A549 (cell line): ENCODE data around the gene CRELD1. TPM values are rescaled to one million over a fixed set of nuclear protein-coding genes. Genes with fewer than 3 reads are reported as not detected.

ENCODE experiments used
- ATAC-seq, 2 experiments: fragments of 200-7000 bp in 1 of 2; fragments of >200 bp in 1 of 2; cut with Nextera tagmentation in 1 of 2; cut with Tn5 transposase in 1 of 2; 3 replicates each; pipeline versions ENCODE4 v1.8.0 to v1.9.1; 2018 to 2020; ENCODE audit warnings: mild to moderate bottlenecking in 1 of 2, moderate library complexity in 1 of 2
- CTCF ChIA-PET: fragments of 300-600 bp; sonication (Branson Sonifier 250); formaldehyde crosslinking; extraction: SDS; loops from one replicate; lab custom pipeline; 2021; ENCODE audit warnings: antibody characterized with exemption, inconsistent platforms; lab: Yijun Ruan, JAX
- POLR2A ChIA-PET: fragments of 350-600 bp; formaldehyde crosslinking; extraction: SDS; loops from one replicate; lab custom pipeline; 2021; ENCODE audit warnings: antibody characterized with exemption, inconsistent platforms; lab: Yijun Ruan, JAX
- DNase-seq, 2 experiments: peaks; one replicate each; pipeline versions ENCODE4 v3.0.0 to v3.0.0-alpha.2; 2011 to 2016; ENCODE audit warnings: low read depth in 1 of 2, low spot score in 1 of 2
- FAIRE-seq: peaks from 2 replicates; lab custom pipeline; 2011; peaks lifted over from hg19 to GRCh38; lab: Jason Lieb, UNC
- H3K27ac ChIP-seq, 2 experiments: fragments of >200 bp; sonication (Bioruptor Twin); formaldehyde crosslinking; 3 replicates each; pipeline ENCODE4 v1.5.1; 2016 to 2017
- H3K4me1 ChIP-seq: fragments of >200 bp; sonication (Bioruptor Twin); formaldehyde crosslinking; 3 replicates; pipeline ENCODE4 v1.6.1; 2016
- H3K4me2 ChIP-seq: fragments of >200 bp; sonication (Bioruptor Twin); formaldehyde crosslinking; 3 replicates; pipeline ENCODE4 v1.6.1; 2016
- H3K4me3 ChIP-seq: fragments of >200 bp; sonication (Bioruptor Twin); formaldehyde crosslinking; 3 replicates; pipeline ENCODE4 v1.5.1; 2016
- H3K9me3 ChIP-seq: fragments of >200 bp; sonication (Bioruptor Twin); formaldehyde crosslinking; 3 replicates; pipeline ENCODE4 v1.6.1; 2016
- CBX2 ChIP-seq: fragments of 200-600 bp; sonication (generic); IDR thresholded peaks from 2 replicates; pipeline ENCODE4 v1.6.1; 2016; ENCODE audit warnings: low read depth, mild to moderate bottlenecking, borderline replicate concordance
- CBX8 ChIP-seq: fragments of 200-600 bp; sonication (generic); IDR thresholded peaks from 2 replicates; pipeline ENCODE4 v1.6.1; 2016
- CHD4 ChIP-seq: fragments of 200-600 bp; sonication (generic); IDR thresholded peaks from 2 replicates; pipeline ENCODE4 v1.6.1; 2016; ENCODE audit warnings: antibody characterized with exemption, mild to moderate bottlenecking, borderline replicate concordance
- CTCF ChIP-seq: fragments of >200 bp; sonication (Bioruptor Twin); formaldehyde crosslinking; IDR thresholded peaks from 3 replicates; pipeline ENCODE4 v1.5.1; 2016
- EHMT2 ChIP-seq: fragments of 200-600 bp; sonication (generic); IDR thresholded peaks from 2 replicates; pipeline ENCODE4 v1.6.1; 2016; ENCODE audit warnings: antibody characterized with exemption, low read depth, mild to moderate bottlenecking, moderate library complexity
- ELK1 ChIP-seq: fragments of 150-350 bp; IDR thresholded peaks from 2 replicates; pipeline ENCODE4 v1.6.1; 2014; ENCODE audit warnings: low read depth, mild to moderate bottlenecking, low read length
- EP300 ChIP-seq, 2 experiments: fragments of >200 bp; sonication (Bioruptor Twin); formaldehyde crosslinking; IDR thresholded peaks; 2 replicates in 1 of 2; 3 replicates in 1 of 2; pipeline ENCODE4 v1.6.1; 2016 to 2017
- FOSL2 ChIP-seq, 2 experiments: fragments of 450-650 bp in 1 of 2; fragments of >200 bp in 1 of 2; sonication (Bioruptor Twin) in 1 of 2; formaldehyde crosslinking; IDR thresholded peaks; 2 replicates each; pipeline versions ENCODE4 v1.5.0 to v1.6.1; 2016 to 2020; ENCODE audit warnings: mild to moderate bottlenecking in 1 of 2, moderate library complexity in 1 of 2
- HOXA7 ChIP-seq: fragments of 250-450 bp; sonication (Bioruptor Pico); IDR thresholded peaks from 2 replicates; pipeline ENCODE4 v1.5.0; 2020; ENCODE audit warnings: mild to moderate bottlenecking, moderate library complexity
- KDM5A ChIP-seq: fragments of 200-600 bp; sonication (generic); IDR thresholded peaks from 2 replicates; pipeline ENCODE4 v1.6.1; 2016; ENCODE audit warnings: antibody characterized with exemption, mild to moderate bottlenecking
- MAFK ChIP-seq: fragments of 450-650 bp; IDR thresholded peaks from 2 replicates; pipeline ENCODE4 v1.6.1; 2014; ENCODE audit not compliant: partially characterized antibody
- MAX ChIP-seq: IDR thresholded peaks from 2 replicates; pipeline ENCODE4 v1.6.1; 2012
- MAZ ChIP-seq: fragments of 150-350 bp; IDR thresholded peaks from 2 replicates; pipeline ENCODE4 v1.6.1; 2014; ENCODE audit warnings: antibody characterized with exemption, low read depth, low read length, borderline replicate concordance
- MYC ChIP-seq: IDR thresholded peaks from 2 replicates; pipeline ENCODE4 v1.6.1; 2012; ENCODE audit warnings: mild to moderate bottlenecking, inconsistent platforms, low read length, improper control_type of control experiment, borderline replicate concordance
- NR3C1 ChIP-seq: fragments of >200 bp; sonication (Bioruptor Twin); formaldehyde crosslinking; IDR thresholded peaks from 3 replicates; pipeline ENCODE4 v1.6.1; 2017
- PHF8 ChIP-seq: fragments of 200-600 bp; sonication (generic); IDR thresholded peaks from 2 replicates; pipeline ENCODE4 v1.6.1; 2016; ENCODE audit warnings: low read depth, mild to moderate bottlenecking, antibody characterized with exemption, moderate library complexity, borderline replicate concordance
- POLR2A ChIP-seq: IDR thresholded peaks from 2 replicates; pipeline ENCODE4 v1.6.1; 2012; ENCODE audit warnings: mild to moderate bottlenecking, low read length
- POLR2AphosphoS2 ChIP-seq: conservative IDR thresholded peaks from 2 replicates; pipeline ENCODE4 v1.6.1; 2012; ENCODE audit warnings: low read length, improper control_type of control experiment, inconsistent platforms
- RCOR1 ChIP-seq: fragments of 150-350 bp; IDR thresholded peaks from 2 replicates; pipeline ENCODE4 v1.6.1; 2014; ENCODE audit warnings: antibody characterized with exemption, low read length, low read depth
- RFX5 ChIP-seq: fragments of 450-650 bp; IDR thresholded peaks from 2 replicates; pipeline ENCODE4 v1.7.1; 2014; ENCODE audit warnings: antibody characterized with exemption, mild to moderate bottlenecking, moderate library complexity
- SMC3 ChIP-seq: fragments of >200 bp; sonication (Bioruptor Twin); formaldehyde crosslinking; IDR thresholded peaks from 3 replicates; pipeline ENCODE4 v1.6.1; 2018; ENCODE audit warnings: inconsistent platforms
- SREBF2 ChIP-seq: fragments of 450-650 bp; IDR thresholded peaks from 2 replicates; pipeline ENCODE4 v1.6.1; 2014; ENCODE audit warnings: mild to moderate bottlenecking, moderate library complexity
- TP53 ChIP-seq: fragments of 250-450 bp; sonication (Bioruptor Pico); IDR thresholded peaks from 2 replicates; pipeline ENCODE4 v1.5.0; 2021; ENCODE audit warnings: mild to moderate bottlenecking, moderate library complexity
- USF2 ChIP-seq: fragments of 450-650 bp; IDR thresholded peaks from 2 replicates; pipeline ENCODE4 v1.6.1; 2014; ENCODE audit warnings: antibody characterized with exemption
- ZC3H11A ChIP-seq: fragments of 450-650 bp; IDR thresholded peaks from 2 replicates; pipeline ENCODE4 v1.6.1; 2014; ENCODE audit warnings: antibody characterized with exemption, mild to moderate bottlenecking
- WGBS: methylation state at CpG from one replicate; pipeline ENCODE4 v1.1.6; 2017; ENCODE audit errors: missing lambda C conversion rate; 5-methylcytosine and 5-hydroxymethylcytosine counted together
- polyA plus RNA-seq, 4 experiments: library from polyadenylated mRNA; depleted of rRNA in 3 of 4; stranded (reverse); fragments of >200 nt; fragmentation: RNase III in 1 of 4; extraction: RNeasy Plus Mini Kit Qiagen cat#74134 plus additional on column Dnase treatment in 1 of 4; gene quantifications; 2 replicates in 3 of 4; 3 replicates in 1 of 4; pipeline ENCODE4 v1.2.3, GENCODE V29; 2011 to 2017

The CRELD1 gene
- polyA plus RNA-seq, 2 of the 4 experiments (the other 2 are of a cell fraction), result 11.1 to 13.9 TPM

- Histone ChIP-seq H3K4me2 (peak within 1 kb of the TSS; percentile 98), H3K27ac (peak within 1 kb of the TSS; percentile 84 to 89), H3K4me1 (peaks cover 37% of the 10 kb centered on the region), H3K9me3 (no peaks in the 10 kb centered on the region), H3K4me3 (peak within 1 kb of the TSS; percentile 47)
- ATAC-seq (peak; percentile 90 to 95), DNase-seq (peak; percentile 82 to 83), FAIRE-seq (no peak)
- CTCF ChIA-PET, result interaction anchor here (0.7 to 11.4 kb wide), 6 partner anchors 15 to 112 kb away, joined by 3 to 73 read pairs (median 4); partner anchors contain the start of genes CIDEC, CRELD1 and JAGN1
- 10% methylated on average over 16 of the region's 19 CpGs for WGBS
- TF ChIP-seq HOXA7 (CRISPR knock-in tag) (no peak), MAX (peak; percentile 38; the same call in 1 of the 2 replicates), SMC3 (no peak; the same call in 2 of the 3 replicates), CBX8 (no peak), KDM5A (no peak), MYC (no peak), USF2 (no peak), POLR2A (no peak), ZC3H11A (no peak), RCOR1 (no peak), EHMT2 (no peak), CHD4 (no peak), MAFK (no peak), MAZ (no peak), SREBF2 (no peak), FOSL2 (IDR thresholded peaks at IDR 0.05) (no peak), FOSL2 (CRISPR knock-in tag; IDR thresholded peaks at IDR 0.05) (peak; percentile 14; the same call in 1 of the 2 replicates), EP300 (IDR thresholded peaks at IDR 0.05) (no peak), POLR2AphosphoS2 (no peak), TP53 (CRISPR knock-in tag) (no peak), NR3C1 (no peak), CTCF (no peak), RFX5 (no peak), ELK1 (no peak), PHF8 (peak; percentile 43; the same call in 1 of the 2 replicates), CBX2 (no peak)
- POLR2A ChIA-PET, result interaction anchor here (1.2 to 1.5 kb wide), 2 partner anchors 33 to 124 kb away, joined by 3 read pairs; partner anchors contain the start of gene ARPC4
Observed at GRCh38 chr3:9916734-9917680, 16.6 kb upstream of the CRELD1 start, which contains the start of gene IL17RC. TSS of gene IL17RC (plus strand) at chr3:9917098. CDS start at chr3:9917316, 218 bp downstream.
